A549 treated with RU486 at 1 μM for 4 hours (cell line): ENCODE results near the gene FRA10AC1. TPM values are rescaled to one million over a fixed set of nuclear protein-coding genes. Genes with fewer than 3 reads are reported as not detected.

Experiments
- total RNA-seq: library from RNA; stranded (reverse); fragments of 200-300 nt; extraction: Qiagen RNA extraction; gene quantifications from 5 replicates; pipeline ENCODE4 v1.2.3, GENCODE V29; 2022; ENCODE audit warnings: low read depth

FRA10AC1 gene, protein sequence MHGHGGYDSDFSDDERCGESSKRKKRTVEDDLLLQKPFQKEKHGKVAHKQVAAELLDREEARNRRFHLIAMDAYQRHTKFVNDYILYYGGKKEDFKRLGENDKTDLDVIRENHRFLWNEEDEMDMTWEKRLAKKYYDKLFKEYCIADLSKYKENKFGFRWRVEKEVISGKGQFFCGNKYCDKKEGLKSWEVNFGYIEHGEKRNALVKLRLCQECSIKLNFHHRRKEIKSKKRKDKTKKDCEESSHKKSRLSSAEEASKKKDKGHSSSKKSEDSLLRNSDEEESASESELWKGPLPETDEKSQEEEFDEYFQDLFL
- total RNA-seq: 2.9 to 6.2 TPM (median 5.7 TPM) in 5 replicates

DNA sequence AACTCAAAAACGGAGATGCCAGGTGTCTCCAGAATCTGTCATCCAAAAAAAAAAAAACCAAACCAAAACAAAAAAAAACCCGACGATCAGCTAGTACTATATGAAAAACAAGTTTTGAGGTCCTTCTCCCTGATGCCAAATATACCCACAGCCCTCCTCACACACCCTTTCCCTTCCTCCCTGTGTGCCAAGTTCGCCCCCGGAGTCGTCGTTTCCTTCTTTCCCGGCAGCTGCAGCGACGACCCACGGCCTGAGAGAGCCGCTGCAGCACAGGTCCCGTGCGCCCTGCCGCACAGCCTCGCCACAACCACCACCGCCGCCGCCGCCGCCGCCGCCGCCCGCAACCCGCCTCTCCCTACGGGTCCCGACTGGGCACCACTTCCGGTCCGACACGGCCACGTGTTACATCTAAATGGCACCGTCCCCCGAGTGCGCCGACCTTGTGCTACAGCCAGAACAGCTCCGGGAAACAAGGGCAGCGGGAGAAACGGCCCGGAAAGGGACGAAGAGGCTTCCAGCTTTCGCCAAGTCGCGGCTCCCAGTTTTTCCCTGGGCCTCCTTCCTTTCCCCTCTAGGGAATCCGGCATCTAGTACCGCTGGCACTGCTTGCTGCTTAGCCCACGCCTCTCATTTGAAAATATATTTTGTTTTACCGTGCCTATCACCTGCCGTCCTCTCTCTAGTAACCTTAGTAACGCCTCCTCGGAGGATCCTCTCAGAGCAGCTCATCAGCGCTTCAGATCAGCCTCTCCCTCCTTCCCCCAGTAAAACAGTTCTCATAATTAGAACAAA lies at the start of gene FRA10AC1:
Gene FRA10AC1 (minus strand): TSS at position 383 of the 792 bp plus-strand sequence. CDS start 2,486 bp downstream, outside the sequence.

Other genes with a start within 250 kb of the FRA10AC1 start
- 180 to 248 TPM (median 210 TPM) in 5 replicates for gene MYOF, start 220.3 kb downstream of the FRA10AC1 start, total RNA-seq
- 47.3 to 72.8 TPM (median 66.7 TPM) in 5 replicates for gene CEP55, start 206.0 kb downstream of the FRA10AC1 start, total RNA-seq
- gene FFAR4, start 135.9 kb downstream of the FRA10AC1 start, total RNA-seq: 0.14 to 0.44 TPM (median 0.25 TPM) in 5 replicates
- gene RBP4, start 101.4 kb downstream of the FRA10AC1 start, total RNA-seq: 5.1 to 10.4 TPM (median 9.4 TPM) in 5 replicates
- gene PDE6C, start 90.1 kb downstream of the FRA10AC1 start, total RNA-seq: not detected in 5 replicates
- not detected in 5 replicates for gene LGI1, start 55.3 kb upstream of the FRA10AC1 start, total RNA-seq
- 6.1 to 11.2 TPM (median 9.4 TPM) in 5 replicates for gene SLC35G1, start 191.4 kb upstream of the FRA10AC1 start, total RNA-seq